Measurements from ENCODE around the gene IQCC.
"Not testable (repeated sequence)": the region's sequence is repeated elsewhere in the genome, so short reads cannot be mapped to it uniquely, and the experiment has no call there.

Gene IQCC

GRCh38 chr1:32205401-32206370 lies at the start of gene IQCC:
TSS of gene IQCC (plus strand) at chr1:32205671. CDS start at chr1:32205682, 11 bp downstream.
- TF ChIP-seq ZNF274 (IDR thresholded peaks at IDR 0.05; ENCODE audit: low read depth, low read length), result no peak
- H3K4me3 ChIP-seq (ENCODE audit: low read length), result peak within 1 kb of the TSS; percentile 72

GRCh38 chr1:32159189-32159588 lies 46.3 kb upstream of the IQCC start:
- no peak overlapping the region for H3K4me3 ChIP-seq (ENCODE audit: low read length)
- TF ChIP-seq ZNF274 (IDR thresholded peaks at IDR 0.05; ENCODE audit: low read depth, low read length), result no peak

- no peak for TF ChIP-seq ZNF274 (IDR thresholded peaks at IDR 0.05; ENCODE audit: low read depth, low read length)
- H3K4me3 ChIP-seq (ENCODE audit: low read length), result no peak overlapping the region
Measured at GRCh38 chr1:32163405-32163804, 42.1 kb upstream of the IQCC start.

GRCh38 chr1:32165633-32166032 lies 39.8 kb upstream of the IQCC start:
- H3K4me3 ChIP-seq (ENCODE audit: low read length), result not testable (repeated sequence)

- no peak for TF ChIP-seq ZNF274 (IDR thresholded peaks at IDR 0.05; ENCODE audit: low read depth, low read length)
- H3K4me3 ChIP-seq (ENCODE audit: low read length), result no peak overlapping the region
Measured at GRCh38 chr1:32170991-32171390, 34.5 kb upstream of the IQCC start.

- TF ChIP-seq ZNF274 (IDR thresholded peaks at IDR 0.05; ENCODE audit: low read depth, low read length), result no peak
- no peak overlapping the region for H3K4me3 ChIP-seq (ENCODE audit: low read length)
Measured at GRCh38 chr1:32172621-32173245, 32.7 kb upstream of the IQCC start.

GRCh38 chr1:32178380-32179192 lies 26.9 kb upstream of the IQCC start:
- TF ChIP-seq ZNF274 (IDR thresholded peaks at IDR 0.05; ENCODE audit: low read depth, low read length), result no peak
- H3K4me3 ChIP-seq (ENCODE audit: low read length), result peak overlapping the region; percentile 54; the same call in 1 of the 2 replicates

- H3K4me3 ChIP-seq (ENCODE audit: low read length), result peak overlapping the region; percentile 54; the same call in 1 of the 2 replicates
- no peak for TF ChIP-seq ZNF274 (IDR thresholded peaks at IDR 0.05; ENCODE audit: low read depth, low read length)
Measured at GRCh38 chr1:32179193-32179442, 26.4 kb upstream of the IQCC start.

- TF ChIP-seq ZNF274 (IDR thresholded peaks at IDR 0.05; ENCODE audit: low read depth, low read length), result no peak
- H3K4me3 ChIP-seq (ENCODE audit: low read length), result peak within 1 kb of the TSS; percentile 95
Measured at GRCh38 chr1:32179443-32180185, 25.9 kb upstream of the IQCC start, which contains the start of gene TXLNA. TSS of gene TXLNA (plus strand) at chr1:32179675. CDS start at chr1:32180346, 671 bp downstream.

GRCh38 chr1:32180186-32181060 lies 25.0 kb upstream of the IQCC start:
- TF ChIP-seq ZNF274 (IDR thresholded peaks at IDR 0.05; ENCODE audit: low read depth, low read length), result no peak
- peak overlapping the region; percentile 95 for H3K4me3 ChIP-seq (ENCODE audit: low read length)

GRCh38 chr1:32181065-32181464 lies 24.4 kb upstream of the IQCC start:
- H3K4me3 ChIP-seq (ENCODE audit: low read length), result peak overlapping the region; percentile 95
- TF ChIP-seq ZNF274 (IDR thresholded peaks at IDR 0.05; ENCODE audit: low read depth, low read length), result no peak

GRCh38 chr1:32181563-32181962 lies 23.9 kb upstream of the IQCC start:
- peak overlapping the region; percentile 95; the same call in 1 of the 2 replicates for H3K4me3 ChIP-seq (ENCODE audit: low read length)
- no peak for TF ChIP-seq ZNF274 (IDR thresholded peaks at IDR 0.05; ENCODE audit: low read depth, low read length)

- no peak for TF ChIP-seq ZNF274 (IDR thresholded peaks at IDR 0.05; ENCODE audit: low read depth, low read length)
- H3K4me3 ChIP-seq (ENCODE audit: low read length), result peak overlapping the region; percentile 95; the same call in 1 of the 2 replicates
Measured at GRCh38 chr1:32182060-32182459, 23.4 kb upstream of the IQCC start.
